Measurements from ENCODE around the gene CFAP20DC. TPM values are rescaled to one million over a fixed set of nuclear protein-coding genes. Genes with fewer than 3 reads are reported as not detected.

The CFAP20DC gene
- total RNA-seq, 1 experiment from 2014 or later = 2.8 TPM

DNA sequence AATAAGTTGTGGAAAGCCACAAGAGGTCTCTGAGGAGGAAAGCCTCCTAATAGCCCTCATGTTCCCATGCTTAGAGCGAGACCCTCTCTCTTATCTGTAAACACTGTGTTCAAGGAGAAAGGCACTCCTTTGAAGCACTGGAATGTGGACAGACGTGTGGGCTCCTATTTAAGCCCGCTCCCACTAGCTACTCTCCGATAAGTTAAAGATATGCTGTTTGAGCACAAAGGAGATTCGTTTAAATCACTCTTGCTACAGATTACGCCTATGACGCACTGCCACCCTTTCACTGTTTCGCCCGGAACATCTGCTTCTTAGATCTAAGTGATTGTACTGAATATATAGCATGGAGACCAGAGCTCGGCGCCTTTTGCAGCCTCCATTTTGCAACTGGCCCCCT is 325.5 kb downstream of the CFAP20DC start:
- Mint-ChIP-seq H3K9me3 (ENCODE audit: unreplicated experiment) (peaks cover 8% of the 10 kb centered on the region), H3K4me3 (ENCODE audit: unreplicated experiment) (peak overlapping the region; percentile 36), H3K36me3 (ENCODE audit: insufficient read depth, unreplicated experiment) (no peaks in the 10 kb centered on the region), H3K27me3 (ENCODE audit: insufficient read depth, unreplicated experiment) (no peaks in the 10 kb centered on the region), H3K27ac (ENCODE audit: unreplicated experiment) (peak overlapping the region; percentile 87), H3K4me1 (ENCODE audit: low read depth, unreplicated experiment) (peaks cover 13% of the 10 kb centered on the region)
- TF ChIP-seq, protein P1, sequence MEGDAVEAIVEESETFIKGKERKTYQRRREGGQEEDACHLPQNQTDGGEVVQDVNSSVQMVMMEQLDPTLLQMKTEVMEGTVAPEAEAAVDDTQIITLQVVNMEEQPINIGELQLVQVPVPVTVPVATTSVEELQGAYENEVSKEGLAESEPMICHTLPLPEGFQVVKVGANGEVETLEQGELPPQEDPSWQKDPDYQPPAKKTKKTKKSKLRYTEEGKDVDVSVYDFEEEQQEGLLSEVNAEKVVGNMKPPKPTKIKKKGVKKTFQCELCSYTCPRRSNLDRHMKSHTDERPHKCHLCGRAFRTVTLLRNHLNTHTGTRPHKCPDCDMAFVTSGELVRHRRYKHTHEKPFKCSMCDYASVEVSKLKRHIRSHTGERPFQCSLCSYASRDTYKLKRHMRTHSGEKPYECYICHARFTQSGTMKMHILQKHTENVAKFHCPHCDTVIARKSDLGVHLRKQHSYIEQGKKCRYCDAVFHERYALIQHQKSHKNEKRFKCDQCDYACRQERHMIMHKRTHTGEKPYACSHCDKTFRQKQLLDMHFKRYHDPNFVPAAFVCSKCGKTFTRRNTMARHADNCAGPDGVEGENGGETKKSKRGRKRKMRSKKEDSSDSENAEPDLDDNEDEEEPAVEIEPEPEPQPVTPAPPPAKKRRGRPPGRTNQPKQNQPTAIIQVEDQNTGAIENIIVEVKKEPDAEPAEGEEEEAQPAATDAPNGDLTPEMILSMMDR (IDR thresholded peaks at IDR 0.05; ENCODE audit: insufficient read depth in 1 of 2, low read depth in 1 of 2, low read length in 1 of 2, severe bottlenecking in 1 of 2, unreplicated experiment in 1 of 2) = no peak
- intact Hi-C loops (cut with micrococcal nuclease; ENCODE audit: unreplicated experiment) = no loop called here
- ChIA-PET POLR2A (no interaction called here), CTCF (no interaction called here)
- H3K9me3 ChIP-seq = no peaks in the 10 kb centered on the region
- H3K4me3 ChIP-seq (ENCODE audit: low read depth, low read length) = no peak overlapping the region
- no peaks in the 10 kb centered on the region for H3K36me3 ChIP-seq (ENCODE audit: control insufficient read depth, insufficient read depth, low read length)
- peak; percentile 31 to 54 for DNase-seq
- no TSS peak for BruUV-seq (replicated peaks)
- no peaks in the 10 kb centered on the region for H3K27me3 ChIP-seq (replicated peaks; ENCODE audit: control insufficient read depth, insufficient read depth, low read length)
- H3K4me1 ChIP-seq = peaks cover 23% of the 10 kb centered on the region

DNA sequence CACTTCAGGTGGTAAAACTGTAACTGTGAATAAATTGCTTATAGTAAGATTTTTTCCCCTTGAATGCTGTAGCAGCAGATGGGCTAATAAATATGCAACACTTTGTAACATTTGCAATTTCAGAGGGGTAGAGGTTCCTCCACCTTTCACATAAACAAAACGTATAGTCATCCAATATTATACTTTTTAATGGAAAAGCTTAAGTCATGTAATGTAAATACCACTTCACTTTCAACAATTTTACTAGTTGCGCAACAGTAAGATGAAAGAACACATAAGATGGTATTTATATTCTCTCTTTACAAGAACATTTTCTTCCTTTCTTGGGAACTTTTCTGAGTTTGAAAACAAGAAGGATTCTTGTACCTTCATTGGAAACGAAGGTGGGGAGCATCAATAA is 326.7 kb downstream of the CFAP20DC start:
- Mint-ChIP-seq H3K27me3 (ENCODE audit: insufficient read depth, unreplicated experiment) (no peaks in the 10 kb centered on the region), H3K27ac (ENCODE audit: unreplicated experiment) (peak overlapping the region; percentile 87), H3K36me3 (ENCODE audit: insufficient read depth, unreplicated experiment) (no peaks in the 10 kb centered on the region), H3K9me3 (ENCODE audit: unreplicated experiment) (peaks cover 8% of the 10 kb centered on the region), H3K4me1 (ENCODE audit: low read depth, unreplicated experiment) (peaks cover 13% of the 10 kb centered on the region), H3K4me3 (ENCODE audit: unreplicated experiment) (no peak overlapping the region)
- H3K27me3 ChIP-seq (replicated peaks; ENCODE audit: control insufficient read depth, insufficient read depth, low read length) = no peaks in the 10 kb centered on the region
- POLR2A ChIA-PET = no interaction called here
- no peaks in the 10 kb centered on the region for H3K36me3 ChIP-seq (ENCODE audit: control insufficient read depth, insufficient read depth, low read length)
- intact Hi-C loops (cut with micrococcal nuclease; ENCODE audit: unreplicated experiment) = no loop called here
- DNase-seq = no peak
- H3K9me3 ChIP-seq = no peaks in the 10 kb centered on the region
- TF ChIP-seq, protein P1 (IDR thresholded peaks at IDR 0.05; ENCODE audit: insufficient read depth in 1 of 2, low read depth in 1 of 2, low read length in 1 of 2, severe bottlenecking in 1 of 2, unreplicated experiment in 1 of 2) = no peak
- BruUV-seq (replicated peaks) = no TSS peak
- CTCF ChIA-PET = no interaction called here
- H3K4me1 ChIP-seq = peaks cover 23% of the 10 kb centered on the region
- no peak overlapping the region for H3K4me3 ChIP-seq (ENCODE audit: low read depth, low read length)

DNA sequence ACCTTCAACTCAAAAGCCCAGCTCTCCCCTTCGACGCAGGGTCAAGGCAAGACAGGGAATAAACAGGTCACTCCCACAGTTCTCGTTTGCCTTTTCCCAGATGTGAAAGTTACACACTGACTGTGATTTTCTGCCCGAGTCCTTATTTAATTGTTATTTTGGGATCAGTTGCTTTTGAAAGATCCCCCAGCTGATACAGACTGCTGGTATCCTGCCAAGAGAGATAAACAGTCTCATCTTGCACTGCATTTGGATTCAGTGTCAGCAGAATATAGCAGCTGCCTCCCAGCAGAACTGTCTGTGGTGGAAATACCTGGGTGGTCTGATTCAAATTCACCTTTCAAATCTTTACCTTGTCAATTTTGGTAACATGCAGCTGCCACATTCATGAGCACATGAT is 327.3 kb downstream of the CFAP20DC start:
- intact Hi-C loops (cut with micrococcal nuclease; ENCODE audit: unreplicated experiment) = no loop called here
- Mint-ChIP-seq H3K4me1 (ENCODE audit: low read depth, unreplicated experiment) (peaks cover 13% of the 10 kb centered on the region), H3K27me3 (ENCODE audit: insufficient read depth, unreplicated experiment) (no peaks in the 10 kb centered on the region), H3K36me3 (ENCODE audit: insufficient read depth, unreplicated experiment) (no peaks in the 10 kb centered on the region), H3K9me3 (ENCODE audit: unreplicated experiment) (peaks cover 8% of the 10 kb centered on the region), H3K4me3 (ENCODE audit: unreplicated experiment) (no peak overlapping the region), H3K27ac (ENCODE audit: unreplicated experiment) (no peak overlapping the region)
- TF ChIP-seq, protein P1 (IDR thresholded peaks at IDR 0.05; ENCODE audit: insufficient read depth in 1 of 2, low read depth in 1 of 2, low read length in 1 of 2, severe bottlenecking in 1 of 2, unreplicated experiment in 1 of 2) = no peak
- no TSS peak for BruUV-seq (replicated peaks)
- peaks cover 23% of the 10 kb centered on the region for H3K4me1 ChIP-seq
- ChIA-PET CTCF (no interaction called here), POLR2A (no interaction called here)
- no peaks in the 10 kb centered on the region for H3K9me3 ChIP-seq
- H3K27me3 ChIP-seq (replicated peaks; ENCODE audit: control insufficient read depth, insufficient read depth, low read length) = no peaks in the 10 kb centered on the region
- DNase-seq = no peak
- no peak overlapping the region for H3K4me3 ChIP-seq (ENCODE audit: low read depth, low read length)
- H3K36me3 ChIP-seq (ENCODE audit: control insufficient read depth, insufficient read depth, low read length) = no peaks in the 10 kb centered on the region
